Stimulated activated CD4-positive, alpha-beta T cell treated with anti-CD3 and anti-CD28 coated beads, TNF-alpha, amount 100 ng/mL, for 24 hours (primary cell): ENCODE measurements around the gene AQP12B.
"Not testable (repeated sequence)": the region's sequence is repeated elsewhere in the genome, so short reads cannot be mapped to it uniquely, and the experiment has no call there.

Experiments
- DNase-seq, 3 experiments: peaks; one replicate each; pipeline ENCODE4 v3.0.0-alpha.2; 2020; ENCODE audit warnings: low read depth in 3 of 3

The AQP12B gene

DNA sequence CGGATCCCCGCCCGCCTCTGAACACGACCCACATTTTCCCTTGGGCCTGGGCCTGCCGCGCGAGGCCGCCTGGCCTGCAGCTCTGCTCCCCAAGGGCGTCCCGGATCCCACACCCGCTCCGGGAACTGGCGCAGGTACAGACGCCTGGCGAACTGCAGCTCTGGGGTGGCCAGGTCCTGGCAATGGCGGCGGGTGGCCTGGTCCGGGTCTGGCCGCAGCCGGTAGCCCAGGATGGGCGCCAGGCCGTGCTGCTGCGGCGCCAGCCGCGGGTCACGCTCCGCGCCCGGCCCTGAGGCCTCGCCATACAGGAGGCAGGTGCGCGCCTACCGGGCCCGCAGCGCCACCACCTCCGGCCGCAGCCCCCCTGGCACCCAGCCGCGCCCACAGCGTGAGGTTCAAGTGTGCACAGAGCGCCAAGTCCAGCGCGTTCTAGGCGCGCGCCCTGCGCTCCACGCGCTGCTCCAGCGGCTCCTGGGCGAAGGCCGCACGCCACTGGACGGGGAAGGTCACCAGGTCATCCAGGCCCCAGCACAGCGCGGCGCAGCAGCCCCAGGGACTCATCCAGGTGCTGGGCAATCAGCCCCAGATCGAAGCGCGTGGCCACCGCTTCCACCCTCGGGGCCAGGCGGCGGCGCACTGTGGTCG, 18.5 kb upstream of the AQP12B start:
- no peak for DNase-seq

DNA sequence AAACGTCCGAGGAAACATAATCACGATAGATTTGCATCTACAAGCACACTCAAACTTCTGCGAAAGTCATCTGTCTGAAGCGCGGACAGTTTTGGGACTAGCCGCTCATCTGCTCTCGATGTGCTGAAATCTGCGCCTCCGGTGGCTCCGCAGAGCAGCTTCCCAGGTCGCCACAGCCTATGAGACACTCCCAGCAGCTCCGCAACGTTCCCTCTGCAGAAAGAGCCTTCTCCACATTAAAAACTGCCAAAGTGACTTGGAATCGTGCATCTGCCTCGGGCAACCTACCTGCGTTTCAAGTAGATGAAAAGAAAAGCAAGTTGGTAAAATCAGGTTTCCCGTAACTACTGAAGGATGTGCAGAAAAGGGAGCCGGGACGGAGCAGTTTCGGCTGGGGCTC, 17.9 kb upstream of the AQP12B start:
- not testable (repeated sequence) for DNase-seq

DNA sequence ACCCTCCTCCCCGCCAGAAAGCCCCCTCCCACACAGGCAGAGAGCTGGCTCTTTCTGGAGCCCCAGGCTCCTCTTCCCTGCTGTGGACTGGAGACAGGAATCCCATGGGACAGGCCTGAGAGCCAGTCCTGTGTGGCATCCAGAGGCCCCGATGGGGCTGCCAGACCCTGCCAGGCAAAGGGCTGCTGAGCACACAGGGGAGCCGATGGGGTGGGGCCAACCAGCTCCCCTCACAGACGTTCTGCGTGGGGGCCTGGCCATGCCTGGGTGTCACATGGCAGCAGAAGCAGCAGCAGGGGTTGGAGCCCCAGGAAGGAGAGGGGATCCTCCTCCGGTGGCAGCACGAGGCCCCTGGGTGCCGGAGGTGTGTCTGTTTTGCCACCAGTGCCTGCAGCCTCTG, 17.1 kb upstream of the AQP12B start:
- not testable (repeated sequence) for DNase-seq

DNA sequence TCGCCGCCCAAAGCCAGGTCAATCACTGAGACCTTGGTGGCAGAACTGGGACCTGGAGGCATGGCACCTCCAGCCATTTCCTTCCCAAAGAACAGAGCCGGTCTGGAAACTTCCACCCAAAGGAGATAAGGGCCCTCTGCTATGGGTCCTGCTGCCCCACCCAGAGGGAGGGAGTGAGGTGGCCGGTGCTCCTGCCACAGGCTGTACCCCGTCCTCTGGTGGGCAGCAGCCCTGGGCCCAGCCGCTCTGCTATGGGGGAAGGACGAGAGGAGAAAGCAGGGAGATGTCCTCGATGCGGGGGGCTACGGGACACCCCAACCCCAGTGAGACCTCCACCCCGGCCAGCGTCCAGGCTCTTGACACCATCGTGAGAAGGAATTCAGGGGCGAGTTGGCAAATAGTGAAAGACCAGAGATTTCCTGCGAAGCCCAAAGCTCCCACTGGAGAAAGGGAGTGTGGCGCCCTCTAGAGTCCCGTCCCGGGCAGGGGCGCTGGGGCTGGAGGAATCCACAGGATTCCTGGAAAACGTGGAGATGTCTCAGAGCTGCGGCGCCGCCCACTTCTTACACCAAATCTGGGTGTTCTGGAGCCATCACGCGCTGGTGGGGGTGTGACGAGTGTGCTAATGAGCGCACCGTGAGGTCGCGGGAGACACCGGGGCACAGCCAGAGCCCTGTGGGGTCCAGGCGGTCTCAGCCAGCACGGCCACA, 16.3 kb upstream of the AQP12B start:
- not testable (repeated sequence) for DNase-seq

DNA sequence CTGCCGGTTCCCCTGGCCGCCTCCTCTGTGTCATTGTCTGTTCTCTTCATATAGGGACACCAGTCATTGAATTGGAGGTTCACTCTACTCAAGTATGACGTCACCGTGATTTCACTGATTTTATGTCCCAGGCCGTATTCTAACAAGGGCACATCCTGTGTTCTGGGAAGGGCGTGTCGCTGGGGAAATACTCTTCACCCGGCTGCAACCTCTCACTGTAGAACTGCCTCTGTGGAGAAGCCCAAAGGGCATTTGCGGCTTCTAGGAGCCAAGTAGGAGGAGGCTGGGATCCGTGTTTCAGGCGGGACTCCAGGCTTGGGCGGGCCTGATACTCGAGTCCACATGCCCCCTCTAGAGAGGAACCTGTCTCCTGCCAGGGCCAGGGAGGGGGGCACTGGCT, 13.8 kb upstream of the AQP12B start:
- not testable (repeated sequence) for DNase-seq

DNA sequence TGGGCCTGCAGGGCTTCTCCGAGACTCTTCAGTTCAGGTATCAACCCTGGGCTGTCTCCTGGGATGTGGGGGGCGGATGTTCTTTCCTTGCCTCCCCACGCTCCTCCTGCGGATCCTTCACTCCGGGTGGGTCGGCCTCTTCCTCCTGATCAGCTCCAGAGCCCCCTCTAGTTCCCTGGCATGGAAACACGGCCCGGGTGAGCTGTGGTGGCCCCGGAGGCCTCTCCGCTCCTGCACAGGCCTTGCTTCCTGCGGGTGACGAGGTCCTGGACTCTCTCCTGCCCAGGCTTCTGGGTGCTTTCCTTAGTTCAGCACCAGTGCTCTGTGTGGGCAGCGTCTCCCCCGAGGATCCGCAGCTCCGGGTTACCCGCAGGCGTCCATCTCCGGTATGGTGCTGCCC, 12.9 kb upstream of the AQP12B start:
- not testable (repeated sequence) for DNase-seq

DNA sequence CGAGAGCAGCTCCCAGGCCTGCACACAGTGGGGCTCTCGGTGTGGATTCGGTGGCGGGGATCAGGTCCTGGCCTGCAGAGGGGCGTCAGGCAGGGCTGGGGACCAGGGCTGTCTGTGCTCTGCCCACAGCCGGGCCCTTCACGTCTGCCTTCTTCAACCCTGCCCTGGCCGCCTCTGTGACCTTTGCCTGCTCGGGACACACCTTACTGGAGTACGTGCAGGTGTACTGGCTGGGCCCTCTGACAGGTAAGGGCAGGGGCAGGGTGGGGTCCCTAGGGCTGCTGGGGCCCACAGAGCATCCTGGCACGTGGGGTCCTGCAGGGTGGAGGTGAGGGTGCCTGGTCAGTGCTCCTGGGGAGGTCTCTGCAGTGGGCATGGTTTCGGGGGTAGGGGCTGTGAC, 11.6 kb upstream of the AQP12B start:
- DNase-seq: not testable (repeated sequence)

DNA sequence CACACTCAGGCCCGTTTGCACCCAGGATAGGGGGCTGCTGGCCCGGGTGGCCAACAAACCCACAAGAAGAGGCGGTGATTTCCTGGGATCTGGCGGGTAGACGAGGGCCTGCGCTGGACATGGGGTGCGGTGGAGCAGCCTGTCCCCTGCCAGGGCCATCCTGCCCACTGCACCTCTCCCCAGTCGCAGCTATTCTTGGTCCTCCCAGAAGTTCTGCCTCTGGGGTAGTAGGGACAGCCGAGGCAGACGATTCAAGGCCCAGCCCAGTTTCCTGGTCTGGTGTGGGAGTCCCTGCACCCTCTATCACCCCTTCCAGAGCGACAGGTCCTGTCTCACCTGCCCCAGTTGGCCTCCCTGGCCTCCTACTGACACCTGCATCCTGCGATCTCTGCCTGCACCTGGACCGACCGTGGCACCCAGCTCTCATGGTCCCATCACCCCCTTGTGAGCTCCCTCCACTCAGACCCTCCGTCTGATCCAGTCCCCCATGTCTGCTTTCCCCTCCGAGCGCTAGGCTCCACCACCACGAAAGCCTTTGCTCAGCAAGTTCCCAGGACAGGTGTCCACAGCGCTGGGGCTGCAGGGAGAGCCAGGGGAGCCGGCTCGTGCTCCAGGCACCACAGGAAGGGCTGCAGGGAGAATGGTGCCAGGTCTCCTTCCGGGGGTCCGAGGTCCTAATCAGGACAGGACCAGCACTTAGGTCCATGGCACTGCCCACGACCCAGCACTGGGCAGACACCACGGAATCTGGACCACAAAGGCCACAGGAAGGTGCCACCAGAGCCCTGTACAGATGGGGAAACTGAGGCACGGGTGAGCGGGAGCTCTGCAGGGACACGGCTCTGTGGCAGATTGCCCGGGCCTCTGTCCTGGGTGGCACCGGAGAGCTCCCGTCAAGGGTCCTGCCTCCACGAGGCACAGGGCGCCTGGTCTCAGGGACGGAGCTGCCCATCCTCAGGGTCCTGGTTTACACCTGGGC, 10.2 kb upstream of the AQP12B start:
- not testable (repeated sequence) for DNase-seq

DNA sequence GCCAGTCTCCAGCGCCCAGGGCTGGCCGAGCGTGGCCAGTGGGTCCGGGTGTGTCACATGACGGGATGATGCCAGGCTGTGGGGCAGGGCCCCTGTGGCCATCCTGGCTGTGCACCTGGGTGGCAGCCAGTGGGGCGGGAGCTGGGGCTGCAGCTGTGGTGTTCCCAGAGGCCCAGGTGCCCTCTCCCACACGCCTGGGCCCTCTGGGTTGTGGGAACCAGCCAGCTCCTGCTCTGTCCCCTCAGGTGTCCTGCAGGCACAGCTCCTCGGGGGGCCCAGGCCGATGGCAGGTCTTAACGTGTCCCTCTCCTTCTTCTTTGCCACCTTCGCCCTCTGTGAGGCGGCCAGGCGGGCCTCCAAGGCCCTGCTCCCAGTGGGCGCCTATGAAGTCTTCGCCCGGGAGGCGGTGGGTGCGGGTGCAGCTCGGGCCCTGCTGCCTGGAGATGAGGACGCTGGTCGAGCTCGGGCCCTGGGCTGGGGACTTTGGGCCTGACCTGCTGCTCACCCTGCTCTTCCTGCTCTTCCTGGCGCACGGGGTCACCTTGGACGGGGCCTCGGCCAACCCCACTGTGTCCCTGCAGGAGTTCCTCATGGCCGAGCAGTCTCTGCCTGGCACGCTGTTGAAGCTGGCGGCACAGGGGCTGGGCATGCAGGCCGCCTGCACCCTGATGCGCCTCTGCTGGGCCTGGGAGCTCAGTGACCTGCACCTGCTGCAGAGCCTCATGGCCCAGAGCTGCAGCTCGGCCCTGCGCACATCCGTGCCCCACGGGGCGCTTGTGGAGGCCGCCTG, 9.1 kb upstream of the AQP12B start, which contains the start of gene AQP12A:
Gene AQP12A (plus strand): TSS at position 236 of the 790 bp plus-strand sequence. CDS start 48 bp downstream, at position 284.
- not testable (repeated sequence) for DNase-seq

DNA sequence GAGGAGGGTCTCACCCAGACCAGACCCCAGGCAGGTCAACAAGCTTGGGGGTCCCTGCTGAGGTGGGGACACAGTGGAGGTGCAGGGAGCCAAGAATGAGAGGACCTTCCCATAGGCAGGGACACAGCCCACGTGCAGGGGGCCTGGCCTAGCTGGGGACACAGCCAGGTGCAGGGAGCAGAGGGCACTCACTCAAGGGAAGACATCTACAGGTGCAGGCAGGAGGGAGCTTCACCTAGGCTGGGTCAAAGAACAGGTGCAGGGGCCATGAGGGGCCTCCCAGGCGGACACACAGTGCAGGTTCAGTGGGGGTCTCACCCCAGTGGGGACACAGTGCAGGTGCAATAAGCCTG, 8.4 kb upstream of the AQP12B start:
- not testable (repeated sequence) for DNase-seq

DNA sequence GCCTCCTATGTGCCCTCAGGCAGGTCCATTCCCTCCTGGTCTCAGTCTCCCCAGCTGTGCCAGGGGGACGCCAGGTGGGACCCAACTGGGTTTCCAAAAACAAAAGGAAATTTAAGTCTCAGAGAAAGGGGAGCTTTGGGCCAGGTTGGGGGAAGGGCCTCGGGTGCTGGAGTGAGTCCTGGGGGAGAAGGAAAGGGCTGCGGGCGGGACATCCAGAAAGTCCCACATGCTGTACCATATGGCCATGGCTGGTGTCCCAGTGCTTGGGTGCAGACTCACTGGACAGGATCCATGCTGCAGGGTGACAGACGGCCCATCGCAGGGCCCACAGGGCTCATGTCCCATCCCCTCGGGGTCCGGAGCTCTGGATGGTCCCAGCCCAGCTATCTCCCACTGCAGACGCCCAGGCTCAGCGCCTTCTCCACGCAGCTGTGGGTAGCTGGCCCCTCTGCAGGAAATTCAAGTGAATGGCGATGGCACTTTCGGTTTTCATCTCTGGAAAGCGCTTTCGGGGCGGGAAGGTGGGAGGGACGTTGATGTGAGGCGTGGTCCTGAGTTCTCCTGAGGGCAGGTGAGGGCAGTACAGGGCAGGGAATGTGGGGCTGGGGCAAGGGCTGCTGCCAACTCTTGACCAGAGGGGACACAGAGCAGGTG, 7.9 kb upstream of the AQP12B start:
- DNase-seq: not testable (repeated sequence)

DNA sequence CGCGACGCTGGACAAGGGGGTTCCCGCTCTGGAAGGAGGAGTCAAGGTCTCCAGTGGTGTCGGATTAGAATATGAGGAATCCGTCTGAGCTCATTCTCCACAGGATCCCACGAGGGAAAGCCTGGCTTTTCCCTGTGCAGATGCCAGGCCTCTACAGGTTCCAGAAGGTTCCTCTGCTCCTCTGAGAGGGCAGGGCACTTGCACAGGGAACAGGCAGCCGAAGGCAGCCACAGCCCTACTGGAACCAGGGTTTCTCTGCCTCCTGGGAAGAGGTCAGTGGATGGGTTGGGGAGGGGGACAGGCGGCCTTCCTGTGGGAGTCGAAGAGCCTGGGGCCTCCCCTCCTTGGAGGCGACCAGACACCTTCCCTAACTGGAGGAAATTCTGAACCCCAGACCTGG, 7.3 kb upstream of the AQP12B start:
- no peak for DNase-seq

DNA sequence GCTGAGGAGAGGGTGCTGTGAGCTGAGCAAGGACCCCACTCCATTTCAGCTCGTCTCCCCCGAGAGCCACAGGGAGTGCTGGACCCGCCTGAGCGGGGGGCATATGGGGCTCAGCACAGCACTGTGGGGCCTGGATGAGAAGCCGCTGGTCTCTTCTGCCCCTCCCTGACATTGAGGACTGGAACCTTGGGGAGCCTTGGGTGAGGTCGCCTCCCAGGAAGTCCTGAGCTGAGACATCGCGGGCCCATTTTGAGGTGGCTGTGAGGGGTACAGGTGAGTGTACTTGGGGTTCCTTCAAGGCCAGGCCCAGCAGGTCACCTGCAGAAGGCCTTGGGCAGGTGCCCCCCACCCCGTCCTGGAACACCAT, 5.9 kb upstream of the AQP12B start:
- DNase-seq: no peak

DNA sequence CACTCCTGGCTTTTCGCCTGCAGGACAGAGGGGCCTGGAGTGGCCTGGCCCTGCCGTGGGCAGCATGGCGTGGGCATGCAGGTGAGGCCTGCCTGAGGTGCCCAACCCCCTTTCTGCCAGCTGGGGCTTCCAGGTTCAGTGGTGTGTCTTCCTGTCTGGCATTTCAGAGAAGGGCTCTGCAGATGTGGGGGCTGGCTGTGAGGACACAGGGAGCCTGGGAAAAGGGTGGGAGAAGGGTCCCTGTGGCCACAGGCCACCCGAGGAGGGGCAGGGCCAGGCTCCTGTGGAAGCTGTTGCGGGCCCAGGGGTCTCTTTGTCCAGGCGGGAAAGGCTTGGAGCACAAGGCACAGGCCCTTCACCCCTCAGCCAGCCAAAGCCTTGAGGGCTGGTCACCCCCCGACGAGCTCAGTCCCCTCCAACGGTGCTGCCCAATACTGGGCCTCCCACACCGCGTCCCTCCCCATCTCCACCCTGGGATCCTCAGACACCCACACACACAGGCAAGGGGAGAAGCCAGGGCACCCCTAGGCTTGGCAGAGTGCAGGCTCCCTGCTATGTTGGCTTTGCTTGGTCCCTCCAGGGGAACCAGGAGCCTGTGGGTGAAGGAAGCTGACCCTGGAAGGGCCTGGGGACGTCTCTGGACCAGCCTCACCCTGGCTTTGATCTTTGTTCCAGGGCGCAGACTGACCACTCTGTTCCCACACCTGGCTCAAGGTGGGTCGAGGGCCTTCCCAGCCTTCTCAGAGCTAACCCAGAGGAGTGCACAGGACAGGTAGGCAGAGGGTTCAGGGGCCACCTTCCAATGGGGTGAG, 5.3 kb upstream of the AQP12B start:
- no peak for DNase-seq

DNA sequence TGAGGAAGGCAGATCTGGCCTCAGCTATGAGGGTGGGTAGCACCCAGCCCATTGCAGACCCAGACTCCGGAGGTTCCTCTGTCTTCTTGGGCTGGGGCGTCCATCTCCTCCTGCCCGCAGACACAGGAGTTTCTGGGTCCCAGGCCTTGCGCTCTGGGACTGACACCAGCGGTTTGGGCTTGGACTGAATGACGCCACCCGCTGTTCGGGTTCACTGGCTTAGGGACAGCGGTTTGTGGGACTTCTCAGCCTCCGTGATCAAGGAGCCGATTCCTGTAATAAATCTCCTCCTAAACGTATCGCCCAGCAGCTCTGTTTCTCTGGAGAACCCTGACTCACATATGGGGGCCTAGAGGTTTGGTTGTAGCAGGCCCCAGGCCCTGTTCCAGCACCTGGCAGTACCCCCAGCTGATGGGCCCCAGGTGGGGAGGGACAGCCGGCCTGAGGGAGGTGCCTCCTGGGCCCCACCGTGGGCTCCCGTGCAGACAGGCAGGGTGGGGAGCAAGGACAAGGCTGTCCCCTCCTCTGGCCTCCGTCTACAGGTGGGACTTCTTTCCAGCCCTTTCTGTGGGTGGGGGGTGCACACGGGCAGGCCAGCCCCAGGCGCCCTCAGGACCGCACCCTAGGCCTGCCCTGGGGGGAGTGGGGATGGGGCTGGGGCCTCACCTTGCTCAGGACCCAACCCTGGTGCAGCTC, 4.5 kb upstream of the AQP12B start:
- DNase-seq: no peak

DNA sequence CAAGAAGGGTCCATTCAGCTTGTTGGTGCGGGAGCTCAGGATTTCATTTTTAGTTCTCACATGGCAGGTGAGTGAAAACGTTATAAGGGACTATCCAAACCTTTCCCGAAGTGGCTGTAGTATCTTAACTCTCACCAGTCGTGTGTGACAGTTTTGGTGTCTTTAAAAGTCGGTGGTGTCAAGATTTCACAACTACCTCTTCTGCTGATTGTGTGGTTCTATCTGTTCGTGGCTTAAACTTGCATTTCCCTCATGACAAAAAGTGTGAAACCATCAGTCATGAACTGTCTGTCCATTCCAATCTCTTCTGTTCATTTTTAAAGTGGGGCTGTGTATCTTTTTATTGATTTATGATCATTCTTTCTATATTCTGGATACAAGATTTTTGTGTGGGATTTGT, 3.8 kb upstream of the AQP12B start:
- no peak for DNase-seq

DNA sequence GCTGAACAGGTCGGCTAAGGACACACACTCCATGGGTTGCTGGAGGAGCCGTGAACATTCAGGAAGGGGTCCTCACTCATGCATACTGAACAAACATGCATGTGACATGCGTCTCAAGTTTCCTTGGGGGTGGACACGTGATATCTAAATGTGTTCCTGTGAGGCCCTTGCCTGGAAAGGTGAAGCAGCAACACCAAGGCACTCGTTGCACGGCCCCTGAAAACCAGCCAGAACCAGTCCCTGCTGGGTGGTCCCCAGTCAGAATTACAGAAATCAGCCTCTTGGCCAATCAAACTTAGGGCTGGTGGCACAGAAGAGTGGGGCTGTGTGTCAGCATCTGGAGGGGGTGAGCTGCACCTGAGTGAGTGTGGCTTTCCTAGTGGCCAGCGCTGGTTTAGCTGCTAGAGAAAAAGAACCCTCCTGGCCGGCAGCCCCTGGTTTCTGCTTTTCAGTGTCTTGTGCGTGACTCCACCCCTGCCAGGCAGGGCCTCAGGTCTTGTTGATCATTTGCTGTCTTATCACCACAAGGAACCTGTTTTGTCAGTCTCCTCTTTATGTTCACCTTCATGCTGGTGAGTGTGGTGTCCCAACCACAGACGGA, 3.2 kb upstream of the AQP12B start:
- DNase-seq: no peak

DNA sequence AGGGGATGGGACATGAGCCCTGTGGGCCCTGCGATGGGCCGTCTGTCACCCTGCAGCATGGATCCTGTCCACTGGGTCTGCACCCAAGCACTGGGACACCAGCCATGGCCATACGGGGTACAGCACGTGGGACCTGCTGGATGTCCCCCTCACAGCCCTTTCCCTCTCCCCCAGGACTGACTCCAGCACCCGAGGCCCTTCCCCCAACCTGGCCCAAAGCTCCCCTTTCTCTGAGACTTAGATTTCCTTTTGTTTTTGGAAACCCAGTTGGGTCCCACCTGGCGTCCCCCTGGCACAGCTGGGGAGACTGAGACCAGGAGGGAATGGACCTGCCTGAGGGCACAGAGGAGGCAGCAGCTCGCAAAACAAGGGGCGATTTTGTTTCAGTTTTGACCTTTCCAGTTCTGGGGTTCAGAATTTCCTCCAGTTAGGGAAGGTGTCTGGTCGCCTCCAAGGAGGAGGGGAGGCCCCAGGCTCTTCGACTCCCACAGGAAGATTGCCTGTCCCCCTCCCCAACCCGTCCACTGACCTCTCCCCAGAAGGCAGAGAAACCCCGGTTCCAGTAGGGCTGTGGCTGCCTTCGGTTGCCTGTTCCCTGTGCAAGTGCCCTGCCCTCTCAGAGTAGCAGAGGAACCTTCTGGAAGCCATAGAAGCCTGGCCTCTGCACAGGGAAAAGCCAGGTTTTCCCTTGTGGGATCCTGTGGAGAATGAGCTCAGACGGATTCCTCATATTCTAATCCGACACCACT, 1.5 kb upstream of the AQP12B start:
- DNase-seq: not testable (repeated sequence)
